ENCODE results near the gene SLC44A5. TPM values are rescaled to one million over a fixed set of nuclear protein-coding genes. Genes with fewer than 3 reads are reported as not detected.

The SLC44A5 gene
- total and polyA plus RNA-seq, 10 of the 15 experiments (the other 5 are each of a cell fraction or from before 2014, with no cell fraction given) = 0.04 to 1.3 TPM; not detected in 8

DNA sequence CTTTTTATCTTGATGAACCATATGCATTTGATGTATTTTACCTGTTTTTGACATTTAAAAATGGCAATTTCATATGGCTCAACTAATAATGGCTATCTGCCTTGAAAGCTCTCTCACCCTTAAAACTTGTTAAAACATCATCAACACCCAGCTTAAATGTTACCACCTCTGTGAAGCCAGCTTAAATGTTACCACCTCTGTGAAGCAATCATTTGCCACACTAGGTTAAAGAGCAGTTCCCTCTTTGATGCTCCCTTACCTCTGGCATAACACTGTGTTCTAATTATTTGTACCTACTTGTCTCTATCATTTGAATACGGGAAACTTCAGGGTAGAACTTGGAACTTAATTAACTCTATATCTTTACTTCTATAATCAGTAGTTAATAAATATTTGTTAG lies 294.7 kb downstream of the SLC44A5 start:
- Histone ChIP-seq H3K79me2 (ENCODE audit: control insufficient read depth, insufficient read depth, low read length) (no peaks in the 10 kb centered on the region), H3K27me3 (replicated peaks in 1 of 2; ENCODE audit: control insufficient read depth in 2 of 2, insufficient read depth in 2 of 2, low read length in 1 of 2) (no peaks in the 10 kb centered on the region), H3K36me3 (ENCODE audit: control insufficient read depth in 2 of 2, insufficient read depth in 2 of 2, low read length in 1 of 2) (no peaks in the 10 kb centered on the region), H3K4me3 (no peak overlapping the region), H3K9me3 (replicated peaks; ENCODE audit: control insufficient read depth, insufficient read depth, low read length) (no peaks in the 10 kb centered on the region), H2AFZ (ENCODE audit: control insufficient read depth, low read depth, low read length) (no peak overlapping the region), H3K27ac (ENCODE audit: control insufficient read depth, insufficient read depth) (no peak overlapping the region), H3K9ac (ENCODE audit: control insufficient read depth, insufficient read depth, low read length) (no peak overlapping the region), H3K4me2 (ENCODE audit: control insufficient read depth, insufficient read depth) (no peak overlapping the region), H4K20me1 (ENCODE audit: control insufficient read depth, insufficient read depth) (no peaks in the 10 kb centered on the region), H3K4me1 (ENCODE audit: control insufficient read depth, insufficient read depth, low read length) (no peaks in the 10 kb centered on the region)
- intact Hi-C loops (cut with micrococcal nuclease; ENCODE audit: unreplicated experiment) (no loop called here), in situ Hi-C loops (cut with MboI) (no loop called here)
- CTCF ChIA-PET = interaction anchor here (1.0 kb wide), 2 partner anchors 8 to 260 kb away, joined by 3 to 4 read pairs; no protein-coding TSS in a partner anchor
- ATAC-seq = no peak
- no peak for FAIRE-seq
- SMC1A ChIA-PET (ENCODE audit: uncharacterized antibody, unreplicated experiment) = no interaction called here
- BruUV-seq (replicated peaks) = no TSS peak
- no peak for DNase-seq (ENCODE audit: low read depth, low spot score)
- WGBS (ENCODE audit: insufficient coverage, insufficient replicate concordance, low lambda C conversion rate, missing lambda C conversion rate) = 54% methylated on average over 1 of the region's 1 CpG
- RAD21 ChIA-PET (ENCODE audit: unreplicated experiment) = no interaction called here
- POLR2A ChIA-PET = no interaction called here
- TF ChIP-seq TBL1XR1 (IDR thresholded peaks at IDR 0.05; ENCODE audit: low read depth, low read length) (no peak), ZNF622 (IDR thresholded peaks at IDR 0.05) (no peak), HDAC6 (IDR thresholded peaks at IDR 0.05; ENCODE audit: unreplicated experiment) (no peak), BHLHE40 (IDR thresholded peaks at IDR 0.05; ENCODE audit: borderline replicate concordance in 1 of 2, low read depth in 2 of 2, low read length in 1 of 2) (no peak), NR2C1 (IDR thresholded peaks at IDR 0.05) (no peak), PML (IDR thresholded peaks at IDR 0.05; ENCODE audit: low read length) (no peak), PAX5 (IDR thresholded peaks at IDR 0.05; ENCODE audit: borderline replicate concordance, low read depth, low read length) (no peak), GATAD2B (conservative IDR thresholded peaks at IDR 0.05; ENCODE audit: low read depth) (no peak), ZZZ3 (IDR thresholded peaks at IDR 0.05; ENCODE audit: control insufficient read depth, insufficient read length, low read depth) (no peak), ATF7 (IDR thresholded peaks at IDR 0.05; ENCODE audit: low read depth) (no peak), TARDBP (IDR thresholded peaks at IDR 0.05; ENCODE audit: borderline replicate concordance) (no peak)
- TF ChIP-seq, protein P1, sequence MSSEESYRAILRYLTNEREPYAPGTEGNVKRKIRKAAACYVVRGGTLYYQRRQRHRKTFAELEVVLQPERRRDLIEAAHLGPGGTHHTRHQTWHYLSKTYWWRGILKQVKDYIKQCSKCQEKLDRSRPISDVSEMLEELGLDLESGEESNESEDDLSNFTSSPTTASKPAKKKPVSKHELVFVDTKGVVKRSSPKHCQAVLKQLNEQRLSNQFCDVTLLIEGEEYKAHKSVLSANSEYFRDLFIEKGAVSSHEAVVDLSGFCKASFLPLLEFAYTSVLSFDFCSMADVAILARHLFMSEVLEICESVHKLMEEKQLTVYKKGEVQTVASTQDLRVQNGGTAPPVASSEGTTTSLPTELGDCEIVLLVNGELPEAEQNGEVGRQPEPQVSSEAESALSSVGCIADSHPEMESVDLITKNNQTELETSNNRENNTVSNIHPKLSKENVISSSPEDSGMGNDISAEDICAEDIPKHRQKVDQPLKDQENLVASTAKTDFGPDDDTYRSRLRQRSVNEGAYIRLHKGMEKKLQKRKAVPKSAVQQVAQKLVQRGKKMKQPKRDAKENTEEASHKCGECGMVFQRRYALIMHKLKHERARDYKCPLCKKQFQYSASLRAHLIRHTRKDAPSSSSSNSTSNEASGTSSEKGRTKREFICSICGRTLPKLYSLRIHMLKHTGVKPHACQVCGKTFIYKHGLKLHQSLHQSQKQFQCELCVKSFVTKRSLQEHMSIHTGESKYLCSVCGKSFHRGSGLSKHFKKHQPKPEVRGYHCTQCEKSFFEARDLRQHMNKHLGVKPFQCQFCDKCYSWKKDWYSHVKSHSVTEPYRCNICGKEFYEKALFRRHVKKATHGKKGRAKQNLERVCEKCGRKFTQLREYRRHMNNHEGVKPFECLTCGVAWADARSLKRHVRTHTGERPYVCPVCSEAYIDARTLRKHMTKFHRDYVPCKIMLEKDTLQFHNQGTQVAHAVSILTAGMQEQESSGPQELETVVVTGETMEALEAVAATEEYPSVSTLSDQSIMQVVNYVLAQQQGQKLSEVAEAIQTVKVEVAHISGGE (CRISPR knock-in tag; IDR thresholded peaks at IDR 0.05) = no peak
- TF ChIP-seq, protein P2, sequence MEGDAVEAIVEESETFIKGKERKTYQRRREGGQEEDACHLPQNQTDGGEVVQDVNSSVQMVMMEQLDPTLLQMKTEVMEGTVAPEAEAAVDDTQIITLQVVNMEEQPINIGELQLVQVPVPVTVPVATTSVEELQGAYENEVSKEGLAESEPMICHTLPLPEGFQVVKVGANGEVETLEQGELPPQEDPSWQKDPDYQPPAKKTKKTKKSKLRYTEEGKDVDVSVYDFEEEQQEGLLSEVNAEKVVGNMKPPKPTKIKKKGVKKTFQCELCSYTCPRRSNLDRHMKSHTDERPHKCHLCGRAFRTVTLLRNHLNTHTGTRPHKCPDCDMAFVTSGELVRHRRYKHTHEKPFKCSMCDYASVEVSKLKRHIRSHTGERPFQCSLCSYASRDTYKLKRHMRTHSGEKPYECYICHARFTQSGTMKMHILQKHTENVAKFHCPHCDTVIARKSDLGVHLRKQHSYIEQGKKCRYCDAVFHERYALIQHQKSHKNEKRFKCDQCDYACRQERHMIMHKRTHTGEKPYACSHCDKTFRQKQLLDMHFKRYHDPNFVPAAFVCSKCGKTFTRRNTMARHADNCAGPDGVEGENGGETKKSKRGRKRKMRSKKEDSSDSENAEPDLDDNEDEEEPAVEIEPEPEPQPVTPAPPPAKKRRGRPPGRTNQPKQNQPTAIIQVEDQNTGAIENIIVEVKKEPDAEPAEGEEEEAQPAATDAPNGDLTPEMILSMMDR (IDR thresholded peaks at IDR 0.05 in 2 of 3, conservative IDR thresholded peaks at IDR 0.05 in 1 of 3; ENCODE audit: control insufficient read depth in 2 of 3, extremely low read depth in 1 of 3, insufficient read depth in 1 of 3, low read depth in 3 of 3, low read length in 3 of 3) = no peak
- TF ChIP-seq, protein P3, sequence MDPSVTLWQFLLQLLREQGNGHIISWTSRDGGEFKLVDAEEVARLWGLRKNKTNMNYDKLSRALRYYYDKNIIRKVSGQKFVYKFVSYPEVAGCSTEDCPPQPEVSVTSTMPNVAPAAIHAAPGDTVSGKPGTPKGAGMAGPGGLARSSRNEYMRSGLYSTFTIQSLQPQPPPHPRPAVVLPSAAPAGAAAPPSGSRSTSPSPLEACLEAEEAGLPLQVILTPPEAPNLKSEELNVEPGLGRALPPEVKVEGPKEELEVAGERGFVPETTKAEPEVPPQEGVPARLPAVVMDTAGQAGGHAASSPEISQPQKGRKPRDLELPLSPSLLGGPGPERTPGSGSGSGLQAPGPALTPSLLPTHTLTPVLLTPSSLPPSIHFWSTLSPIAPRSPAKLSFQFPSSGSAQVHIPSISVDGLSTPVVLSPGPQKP (IDR thresholded peaks at IDR 0.05; ENCODE audit: low read depth, low read length) = no peak
- TF ChIP-seq, protein P4, sequence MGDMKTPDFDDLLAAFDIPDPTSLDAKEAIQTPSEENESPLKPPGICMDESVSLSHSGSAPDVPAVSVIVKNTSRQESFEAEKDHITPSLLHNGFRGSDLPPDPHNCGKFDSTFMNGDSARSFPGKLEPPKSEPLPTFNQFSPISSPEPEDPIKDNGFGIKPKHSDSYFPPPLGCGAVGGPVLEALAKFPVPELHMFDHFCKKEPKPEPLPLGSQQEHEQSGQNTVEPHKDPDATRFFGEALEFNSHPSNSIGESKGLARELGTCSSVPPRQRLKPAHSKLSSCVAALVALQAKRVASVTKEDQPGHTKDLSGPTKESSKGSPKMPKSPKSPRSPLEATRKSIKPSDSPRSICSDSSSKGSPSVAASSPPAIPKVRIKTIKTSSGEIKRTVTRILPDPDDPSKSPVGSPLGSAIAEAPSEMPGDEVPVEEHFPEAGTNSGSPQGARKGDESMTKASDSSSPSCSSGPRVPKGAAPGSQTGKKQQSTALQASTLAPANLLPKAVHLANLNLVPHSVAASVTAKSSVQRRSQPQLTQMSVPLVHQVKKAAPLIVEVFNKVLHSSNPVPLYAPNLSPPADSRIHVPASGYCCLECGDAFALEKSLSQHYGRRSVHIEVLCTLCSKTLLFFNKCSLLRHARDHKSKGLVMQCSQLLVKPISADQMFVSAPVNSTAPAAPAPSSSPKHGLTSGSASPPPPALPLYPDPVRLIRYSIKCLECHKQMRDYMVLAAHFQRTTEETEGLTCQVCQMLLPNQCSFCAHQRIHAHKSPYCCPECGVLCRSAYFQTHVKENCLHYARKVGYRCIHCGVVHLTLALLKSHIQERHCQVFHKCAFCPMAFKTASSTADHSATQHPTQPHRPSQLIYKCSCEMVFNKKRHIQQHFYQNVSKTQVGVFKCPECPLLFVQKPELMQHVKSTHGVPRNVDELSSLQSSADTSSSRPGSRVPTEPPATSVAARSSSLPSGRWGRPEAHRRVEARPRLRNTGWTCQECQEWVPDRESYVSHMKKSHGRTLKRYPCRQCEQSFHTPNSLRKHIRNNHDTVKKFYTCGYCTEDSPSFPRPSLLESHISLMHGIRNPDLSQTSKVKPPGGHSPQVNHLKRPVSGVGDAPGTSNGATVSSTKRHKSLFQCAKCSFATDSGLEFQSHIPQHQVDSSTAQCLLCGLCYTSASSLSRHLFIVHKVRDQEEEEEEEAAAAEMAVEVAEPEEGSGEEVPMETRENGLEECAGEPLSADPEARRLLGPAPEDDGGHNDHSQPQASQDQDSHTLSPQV (IDR thresholded peaks at IDR 0.05) = no peak

All from GM12878 (cell line).